ENCODE data around the gene DOCK6.

DOCK6 gene

GRCh38 chr19:11223200-11223599, 39.1 kb downstream of the DOCK6 start:
- no peak for DNase-seq (ENCODE audit: low spot score)

GRCh38 chr19:11221082-11221598, 41.2 kb downstream of the DOCK6 start:
- DNase-seq (ENCODE audit: low spot score) = no peak

DNA sequence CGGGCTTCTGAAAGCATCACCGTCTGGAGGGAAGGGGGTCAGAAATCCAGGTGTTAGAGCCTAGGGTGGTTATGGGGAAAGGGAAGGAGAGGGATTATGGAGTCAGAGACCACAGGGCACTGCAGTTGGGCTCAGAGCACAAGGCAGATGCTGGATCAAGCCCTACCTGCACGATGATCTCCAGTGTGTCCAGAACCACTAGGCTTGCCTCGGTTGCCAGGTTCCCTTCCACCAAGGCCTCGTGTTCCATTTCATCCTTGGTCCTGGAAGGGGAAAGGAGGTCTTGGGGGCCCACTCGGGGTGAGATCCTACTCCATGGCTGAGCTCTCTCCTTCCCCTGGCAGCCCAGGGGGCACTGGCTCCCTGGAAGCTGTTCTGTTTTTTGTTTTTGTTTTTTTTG, 47.9 kb downstream of the DOCK6 start:
- DNase-seq (ENCODE audit: low spot score) = no peak

DNA sequence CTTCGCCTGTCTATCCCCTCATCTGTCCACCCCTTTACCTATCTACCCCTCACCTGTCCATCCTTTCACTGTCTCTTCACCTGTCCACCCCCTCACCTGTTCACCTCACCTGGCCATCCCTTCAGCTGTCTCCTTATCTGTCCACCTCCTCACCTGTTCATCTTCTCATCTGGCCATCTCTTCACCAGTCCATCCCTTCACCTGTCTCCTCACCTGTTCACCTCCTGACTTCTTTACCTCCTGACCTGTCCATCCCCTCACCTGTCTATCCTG, 51.7 kb downstream of the DOCK6 start:
- DNase-seq (ENCODE audit: low spot score) = no peak

DNA sequence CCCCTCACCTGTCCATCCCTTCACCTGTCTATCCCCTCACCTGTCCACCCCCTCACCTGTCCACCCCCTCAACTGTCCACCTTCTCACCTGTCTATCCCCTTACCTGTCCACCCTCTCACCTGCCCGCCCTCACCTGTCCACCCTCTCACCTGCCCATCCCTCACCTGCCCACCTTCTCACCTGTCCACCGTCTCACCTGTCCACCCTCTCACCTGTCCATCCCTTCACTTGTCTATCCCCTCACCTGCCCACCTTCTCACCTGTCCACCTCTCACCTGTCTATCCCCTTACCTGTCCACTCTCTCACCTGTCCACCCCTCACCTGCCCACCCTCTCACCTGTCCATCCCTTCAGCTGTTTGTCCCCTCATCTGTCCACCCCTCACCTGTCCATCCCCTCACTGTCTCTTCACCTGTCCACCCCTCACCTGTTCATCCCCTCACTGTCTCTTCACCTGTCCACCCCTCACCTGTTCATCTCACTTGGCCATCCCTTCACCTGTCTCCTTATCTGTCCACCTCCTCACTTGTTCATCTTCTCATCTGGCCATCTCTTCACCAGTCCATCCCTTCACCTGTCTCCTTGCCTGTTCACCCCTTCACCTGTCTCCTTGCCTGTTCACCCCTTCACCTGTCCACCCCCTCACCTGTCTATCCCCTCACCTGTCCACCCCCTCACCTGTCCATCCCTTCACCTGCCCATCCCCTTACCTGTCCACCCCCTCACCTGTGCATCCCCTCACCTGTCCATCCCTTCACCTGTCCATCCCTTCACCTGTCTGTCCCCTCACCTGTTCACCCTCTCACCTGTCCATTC, 52.3 kb downstream of the DOCK6 start:
- DNase-seq (ENCODE audit: low spot score) = no peak

- no peak for DNase-seq (ENCODE audit: low spot score)
Measured at GRCh38 chr19:11208561-11209471, 53.5 kb downstream of the DOCK6 start.

DNA sequence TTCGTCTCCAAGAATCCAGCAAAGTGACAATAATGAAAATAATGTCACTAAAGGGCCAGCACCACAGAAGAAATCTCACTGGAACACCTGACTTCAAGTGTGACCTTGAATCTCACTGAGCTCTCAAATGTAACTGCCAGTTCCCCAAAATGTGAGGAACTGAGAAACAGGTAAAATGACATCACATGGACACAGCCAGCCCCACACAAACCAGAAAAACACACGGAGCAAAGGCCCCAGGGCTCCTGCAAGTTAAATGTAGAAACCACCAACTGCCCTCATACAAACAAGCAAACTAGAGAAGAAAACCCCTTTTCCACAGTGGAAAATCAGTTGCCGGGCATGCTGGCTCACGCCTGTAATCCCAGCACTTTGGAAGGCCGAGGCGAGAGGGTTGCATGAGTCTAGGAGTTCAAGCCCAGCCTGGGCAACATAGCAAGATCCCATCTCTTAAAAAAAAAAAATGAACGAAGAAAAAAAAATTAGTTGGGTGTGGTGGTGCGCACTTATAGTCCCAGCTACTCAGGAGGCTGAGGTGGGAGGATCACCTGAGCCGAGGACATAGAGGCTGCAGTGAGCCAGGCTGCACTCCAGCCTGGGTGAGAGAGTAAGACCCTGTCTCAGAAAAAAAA, 56.3 kb downstream of the DOCK6 start:
- no peak for DNase-seq (ENCODE audit: low spot score)

DNA sequence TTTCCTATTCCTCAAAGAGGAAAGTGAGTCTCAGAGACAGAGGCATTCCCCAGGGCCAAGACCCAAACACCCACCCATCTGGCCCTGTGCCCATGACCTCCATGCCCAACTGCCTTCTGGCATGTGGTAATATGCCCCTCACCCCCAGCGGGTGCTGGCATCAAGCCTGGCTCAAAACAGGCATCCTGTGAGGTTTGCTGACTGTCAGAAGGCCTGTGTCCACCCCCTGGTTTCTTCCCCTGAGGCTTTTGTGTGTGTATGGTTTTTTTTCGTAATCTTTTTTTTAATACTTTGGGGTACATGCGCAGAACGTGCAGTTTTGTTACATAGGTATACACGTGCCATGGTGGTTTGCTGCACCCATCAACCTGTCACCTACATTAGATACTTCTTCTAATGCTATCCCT, 57.4 kb downstream of the DOCK6 start:
- no peak for DNase-seq (ENCODE audit: low spot score)

DNA sequence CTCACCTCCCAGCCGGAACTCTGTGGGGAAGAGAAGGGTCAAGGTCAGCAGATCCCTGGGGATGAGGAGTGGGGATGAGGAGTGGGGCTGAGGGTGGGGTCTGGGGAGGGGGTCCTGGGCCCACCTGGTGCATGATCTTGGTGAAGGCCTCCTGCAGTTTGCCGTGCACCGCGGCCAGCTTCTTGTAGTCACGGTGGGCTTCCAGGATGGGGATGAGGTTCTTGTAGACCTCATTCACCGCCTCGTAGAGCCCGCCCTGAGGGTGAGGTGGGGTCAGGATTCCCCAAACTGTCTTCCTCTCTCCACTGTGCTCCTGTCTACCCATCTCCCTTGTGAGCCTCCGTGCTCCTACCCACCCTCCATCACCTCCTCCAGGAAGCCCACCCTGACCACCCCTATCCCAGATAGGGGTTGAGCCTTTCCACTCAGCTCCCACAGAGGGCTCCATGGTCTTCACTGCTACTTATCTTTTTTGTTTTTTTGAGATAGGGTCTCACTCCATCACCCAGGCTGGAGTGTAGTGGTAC, 58.2 kb downstream of the DOCK6 start:
- DNase-seq (ENCODE audit: low spot score) = no peak

DNA sequence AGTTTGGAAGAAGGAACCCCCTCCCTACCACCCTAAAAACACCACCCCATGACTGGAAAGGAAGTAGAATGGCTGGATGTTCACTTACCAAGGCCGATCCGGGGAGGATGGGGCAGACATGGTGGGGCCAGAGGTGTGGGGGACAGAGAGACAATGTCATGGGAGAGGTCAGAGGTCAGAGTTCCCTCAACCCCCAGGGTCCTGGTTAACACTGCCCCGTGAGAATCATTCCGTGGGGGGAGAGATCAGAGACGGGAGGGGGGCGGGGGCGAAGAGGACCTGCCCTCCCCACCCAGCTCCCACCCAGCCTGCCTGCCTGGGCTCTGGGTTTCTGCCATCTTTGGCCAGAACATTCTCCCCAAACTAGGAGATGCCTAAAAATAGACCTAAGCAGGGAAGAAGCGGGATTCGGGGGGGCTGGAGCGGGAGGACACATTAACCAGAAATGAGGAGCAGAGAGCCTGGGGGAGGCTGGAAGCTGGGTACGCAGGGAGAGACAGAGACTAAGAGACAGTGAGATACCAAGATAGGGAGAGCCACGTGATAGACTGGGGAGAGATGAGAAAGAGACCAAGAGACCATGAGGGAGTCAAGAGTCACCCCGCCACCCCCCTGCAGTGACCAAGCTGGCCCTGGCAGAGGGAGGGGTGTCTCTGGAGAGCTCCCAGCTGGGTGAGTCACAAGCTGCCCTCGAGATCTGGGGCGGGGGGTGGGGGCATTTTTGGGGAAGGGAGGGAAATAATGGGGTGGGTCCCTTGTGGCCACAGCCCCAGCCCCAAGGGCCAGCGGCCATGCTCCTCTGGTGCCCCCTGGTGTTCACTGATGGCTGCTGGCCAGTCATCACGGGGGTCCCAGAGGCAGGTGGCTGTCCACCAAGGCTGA, 58.9 kb downstream of the DOCK6 start:
- peak; percentile 27 for DNase-seq (ENCODE audit: low spot score)

DNA sequence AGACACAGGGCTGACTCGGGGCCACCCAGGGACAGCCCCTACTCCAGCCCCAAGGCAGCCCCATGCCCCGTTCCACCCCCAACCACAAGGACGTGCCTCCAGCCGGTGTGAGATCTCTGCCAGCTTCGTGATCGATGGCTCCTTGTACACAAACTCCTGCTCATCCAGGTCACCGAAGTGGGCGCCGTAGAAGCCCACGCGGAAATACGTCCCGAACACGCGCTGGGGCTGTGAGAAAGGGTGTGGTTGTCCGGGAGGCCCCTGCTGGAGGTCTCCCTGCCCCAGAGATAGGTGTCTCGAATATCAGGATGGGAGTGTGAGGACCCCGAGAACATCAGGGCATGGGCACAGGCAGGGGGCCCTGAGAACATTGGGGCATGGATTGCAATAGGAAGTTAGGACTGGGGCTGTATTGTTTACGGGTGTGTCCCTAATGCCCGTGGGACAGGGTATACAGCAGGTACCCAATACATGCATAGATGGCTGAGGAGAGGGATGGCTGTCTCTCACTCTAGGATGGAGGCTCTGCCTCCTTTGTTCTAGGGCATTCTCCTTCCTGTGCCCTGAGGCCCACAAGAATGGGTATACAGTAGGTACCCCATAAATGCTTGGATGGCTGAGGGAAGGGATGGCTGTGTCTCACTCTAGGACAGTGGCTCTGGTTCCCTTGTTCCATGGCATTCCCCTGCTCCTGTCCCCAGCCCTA, 59.7 kb downstream of the DOCK6 start:
- DNase-seq (ENCODE audit: low spot score) = no peak

DNA sequence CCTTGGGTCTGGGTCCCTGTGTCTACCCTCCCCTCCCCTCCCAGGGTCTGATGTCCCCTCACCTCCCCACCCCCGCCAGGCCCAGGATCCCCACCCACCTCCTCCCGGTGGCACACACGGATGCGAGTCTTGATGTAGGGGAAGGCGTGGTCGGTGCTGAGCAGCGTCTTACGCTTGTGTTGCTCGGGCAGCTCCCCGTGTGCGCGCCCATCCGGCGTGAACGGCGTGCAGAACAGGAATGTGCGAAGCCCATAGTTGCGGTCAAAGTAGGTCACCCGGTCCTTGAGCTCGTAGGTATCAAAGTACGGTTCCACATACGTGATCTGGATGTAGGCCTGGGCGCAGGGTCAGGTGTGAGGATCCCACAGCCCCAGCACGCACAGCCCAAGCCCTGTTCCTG, 60.5 kb downstream of the DOCK6 start:
- no peak for DNase-seq (ENCODE audit: low spot score)

DNA sequence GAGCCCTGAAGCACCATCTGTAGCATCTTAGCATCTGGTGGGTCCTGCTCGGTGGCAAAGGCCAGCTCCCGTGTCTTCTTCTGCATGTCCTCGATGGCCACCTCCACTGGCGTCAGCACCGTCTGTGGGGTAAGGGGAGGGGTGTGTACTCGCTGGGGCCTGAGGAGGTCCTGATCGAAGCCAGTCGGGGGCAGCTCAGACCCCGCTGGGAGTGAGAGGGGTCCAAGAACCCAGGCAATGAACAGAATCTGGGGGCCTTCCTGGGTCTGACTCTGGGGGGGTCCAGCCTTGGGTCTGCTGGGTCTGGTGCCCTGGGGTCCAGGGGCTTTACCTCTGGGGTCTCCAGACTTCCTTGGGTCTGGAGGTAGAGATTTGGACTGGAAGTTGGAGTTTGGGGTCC, 61.4 kb downstream of the DOCK6 start:
- no peak for DNase-seq (ENCODE audit: low spot score)

- DNase-seq (ENCODE audit: low spot score) = no peak
Measured at GRCh38 chr19:11200015-11200574, 62.2 kb downstream of the DOCK6 start.

GRCh38 chr19:11199517-11199916, 62.8 kb downstream of the DOCK6 start:
- no peak for DNase-seq (ENCODE audit: low spot score)

DNA sequence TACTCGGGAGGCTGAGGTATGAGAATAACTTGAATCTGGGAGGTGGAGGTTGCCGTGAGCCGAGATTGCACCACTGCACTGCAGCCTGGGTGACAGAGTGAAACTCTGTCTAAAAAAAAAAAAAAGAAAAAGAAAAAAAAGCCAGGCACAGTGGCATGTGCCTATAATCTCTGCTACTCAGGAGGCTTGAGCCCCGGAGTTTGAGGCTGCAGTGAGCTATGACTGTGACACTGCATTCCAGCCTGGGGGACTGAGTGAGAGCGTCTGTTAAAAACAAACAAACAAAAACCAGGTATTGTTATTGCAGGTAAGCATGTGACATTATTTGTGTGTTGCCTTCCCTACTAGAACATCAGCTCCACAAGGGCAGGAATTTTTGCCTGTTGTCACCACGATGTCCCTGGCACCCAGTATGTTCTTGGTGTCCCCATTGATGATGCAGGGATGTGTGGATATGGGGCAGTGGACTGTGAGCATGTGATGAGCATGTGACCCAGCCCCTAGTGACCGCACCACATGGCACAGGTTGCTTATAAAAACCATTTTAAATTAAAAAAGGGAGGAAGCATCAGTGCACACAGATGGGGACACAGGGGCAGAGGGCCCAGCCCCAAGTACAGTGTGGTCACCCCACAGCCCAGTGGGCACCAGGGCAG, 63.4 kb downstream of the DOCK6 start:
- DNase-seq (ENCODE audit: low spot score) = no peak

DNA sequence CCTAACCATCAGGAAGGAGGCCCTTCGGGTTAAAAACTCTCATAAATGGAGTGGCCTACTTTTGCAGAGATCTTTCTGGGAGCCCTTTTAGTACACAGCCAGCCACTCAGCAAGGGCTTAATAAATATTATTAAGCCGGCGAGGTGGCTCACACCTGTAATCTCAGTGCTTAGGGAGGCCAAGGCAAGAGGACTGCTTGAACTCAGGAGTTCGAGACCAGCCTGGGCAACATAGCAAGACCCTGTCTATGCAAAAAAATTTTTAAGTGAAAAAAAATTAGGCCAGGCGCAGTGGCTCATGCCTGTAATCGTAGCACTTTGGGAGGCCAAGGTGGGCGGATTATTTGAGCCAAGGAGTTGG, 64.2 kb downstream of the DOCK6 start:
- no peak for DNase-seq (ENCODE audit: low spot score)

- peak; percentile 66 for DNase-seq (ENCODE audit: low spot score)
Measured at GRCh38 chr19:11197291-11198174, 64.8 kb downstream of the DOCK6 start, which contains the start of gene KANK2. Gene KANK2 (minus strand): TSS chr19:11197545. CDS start chr19:11194511, 3,034 bp downstream.
